Thyroid gland (tissue), 4 donors: ENCODE results near the gene CTNNBL1. TPM values are rescaled to one million over a fixed set of nuclear protein-coding genes. Genes with fewer than 3 reads are reported as not detected.
"Not testable (repeated sequence)": the region's sequence is repeated elsewhere in the genome, so short reads cannot be mapped to it uniquely, and the experiment has no call there.

Experiments used
- DNase-seq, 2 donors: peaks; one replicate each; pipeline ENCODE4 v3.0.0-alpha.2; 2019
- H3K27ac ChIP-seq, 3 donors: fragments of 200-600 bp; sonication (generic); 1 replicate in 2 of 3; 2 replicates in 1 of 3; pipeline ENCODE4 v1.5.1; 2016 to 2019; ENCODE audit warnings: mild to moderate bottlenecking in 1 of 3, moderate library complexity in 1 of 3
- H3K27me3 ChIP-seq: fragments of 200-600 bp; sonication (generic); one replicate; pipeline ENCODE4 v1.5.1; 2019
- H3K36me3 ChIP-seq, 2 donors: fragments of 200-600 bp; sonication (generic); one replicate each; pipeline ENCODE4 v1.5.1; 2016 to 2019
- H3K4me1 ChIP-seq, 2 donors: fragments of 200-600 bp; sonication (generic); one replicate each; pipeline ENCODE4 v1.5.1; 2017 to 2019
- H3K4me3 ChIP-seq, 3 donors: fragments of 200-600 bp; sonication (generic); replicated peaks in 1 of 3; 1 replicate in 2 of 3; 2 replicates in 1 of 3; pipeline ENCODE4 v1.5.1; 2016; ENCODE audit warnings: mild to moderate bottlenecking in 1 of 3
- H3K9me3 ChIP-seq: fragments of 200-600 bp; sonication (generic); one replicate; pipeline ENCODE4 v1.5.1; 2017
- POLR2A ChIP-seq, 2 donors: fragments of 450-650 bp; IDR thresholded peaks; one replicate each; pipeline ENCODE4 v1.6.1; 2017; ENCODE audit warnings: antibody characterized with exemption in 2 of 2, mild to moderate bottlenecking in 2 of 2, moderate library complexity in 1 of 2
- WGBS, 2 donors: methylation state at CpG; one replicate each; pipeline ENCODE4 v1.1.5; 2017; 5-methylcytosine and 5-hydroxymethylcytosine counted together
- intact Hi-C: fragments of 100-400 bp; cut with DNase I; formaldehyde crosslinking; loops from one replicate; pipeline ENCODE4 v1.15.1; 2023
- total RNA-seq, 4 donors: library from RNA; depleted of rRNA; stranded (reverse); fragments of >200 nt; gene quantifications; one replicate each; pipeline ENCODE4 v1.2.3, GENCODE V29; 2016
- TF ChIP-seq, protein P1 (sequence below), 6 experiments: fragments of 200-600 bp in 3 of 6; fragments of 450-650 bp in 3 of 6; sonication (generic) in 3 of 6; IDR thresholded peaks; one replicate each; pipeline ENCODE4 v1.5.1; 2016 to 2019; ENCODE audit warnings: antibody characterized with exemption in 6 of 6, mild to moderate bottlenecking in 2 of 6, inconsistent platforms in 1 of 6, moderate library complexity in 1 of 6

Gene CTNNBL1
- total RNA-seq, 4 donors from 2014 or later, result 22.3 to 31.2 (median 24.6) TPM

DNA sequence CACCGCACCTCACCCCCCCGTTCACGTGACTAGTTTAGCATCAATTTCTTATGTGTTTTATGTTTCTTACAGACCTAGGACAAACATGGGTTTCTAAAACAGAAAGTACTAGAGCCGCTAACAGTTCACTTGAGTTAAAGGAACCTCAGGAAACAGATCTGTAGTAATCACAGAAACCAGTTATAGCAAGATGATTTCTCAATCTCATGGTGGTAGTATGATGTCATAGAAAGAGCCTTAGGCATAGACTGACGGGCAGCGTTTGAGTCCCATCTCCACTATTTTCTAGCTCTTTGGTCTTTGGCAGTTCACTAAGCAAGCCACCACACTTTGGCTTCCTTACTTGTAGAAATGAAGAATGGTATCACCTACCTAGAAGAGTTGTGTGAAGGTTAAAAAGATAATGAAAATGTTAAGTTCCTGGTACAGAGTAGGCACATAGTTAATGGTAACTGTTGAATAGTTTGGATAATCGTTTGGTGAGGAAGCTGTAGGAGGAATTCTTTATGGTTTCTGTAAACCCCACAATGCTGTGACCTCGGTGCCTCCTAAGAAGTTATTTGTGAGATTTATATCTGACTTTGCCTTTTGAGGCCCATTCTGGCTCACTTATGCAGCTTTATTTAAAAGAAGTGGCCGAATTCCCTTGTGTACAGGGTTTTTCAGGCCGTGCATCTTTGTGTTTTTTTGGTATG is 21.3 kb downstream of the CTNNBL1 start:
- intact Hi-C loops, result no loop called here
- H3K27me3 ChIP-seq, result no peaks in the 10 kb centered on the region
- DNase-seq, result no peak
- WGBS, 2 donors, result 84 to 87% methylated on average over 10 of the region's 10 CpGs
- H3K4me3 ChIP-seq, result no peak overlapping the region
- no peak overlapping the region for H3K27ac ChIP-seq
- no peaks in the 10 kb centered on the region for H3K36me3 ChIP-seq
- TF ChIP-seq POLR2A (IDR thresholded peaks at IDR 0.05), result no peak
- TF ChIP-seq, protein P1, sequence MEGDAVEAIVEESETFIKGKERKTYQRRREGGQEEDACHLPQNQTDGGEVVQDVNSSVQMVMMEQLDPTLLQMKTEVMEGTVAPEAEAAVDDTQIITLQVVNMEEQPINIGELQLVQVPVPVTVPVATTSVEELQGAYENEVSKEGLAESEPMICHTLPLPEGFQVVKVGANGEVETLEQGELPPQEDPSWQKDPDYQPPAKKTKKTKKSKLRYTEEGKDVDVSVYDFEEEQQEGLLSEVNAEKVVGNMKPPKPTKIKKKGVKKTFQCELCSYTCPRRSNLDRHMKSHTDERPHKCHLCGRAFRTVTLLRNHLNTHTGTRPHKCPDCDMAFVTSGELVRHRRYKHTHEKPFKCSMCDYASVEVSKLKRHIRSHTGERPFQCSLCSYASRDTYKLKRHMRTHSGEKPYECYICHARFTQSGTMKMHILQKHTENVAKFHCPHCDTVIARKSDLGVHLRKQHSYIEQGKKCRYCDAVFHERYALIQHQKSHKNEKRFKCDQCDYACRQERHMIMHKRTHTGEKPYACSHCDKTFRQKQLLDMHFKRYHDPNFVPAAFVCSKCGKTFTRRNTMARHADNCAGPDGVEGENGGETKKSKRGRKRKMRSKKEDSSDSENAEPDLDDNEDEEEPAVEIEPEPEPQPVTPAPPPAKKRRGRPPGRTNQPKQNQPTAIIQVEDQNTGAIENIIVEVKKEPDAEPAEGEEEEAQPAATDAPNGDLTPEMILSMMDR (IDR thresholded peaks at IDR 0.05), result no peak
- peaks cover 8 to 12% of the 10 kb centered on the region in 2 donors for H3K4me1 ChIP-seq
- no peaks in the 10 kb centered on the region for H3K9me3 ChIP-seq

DNA sequence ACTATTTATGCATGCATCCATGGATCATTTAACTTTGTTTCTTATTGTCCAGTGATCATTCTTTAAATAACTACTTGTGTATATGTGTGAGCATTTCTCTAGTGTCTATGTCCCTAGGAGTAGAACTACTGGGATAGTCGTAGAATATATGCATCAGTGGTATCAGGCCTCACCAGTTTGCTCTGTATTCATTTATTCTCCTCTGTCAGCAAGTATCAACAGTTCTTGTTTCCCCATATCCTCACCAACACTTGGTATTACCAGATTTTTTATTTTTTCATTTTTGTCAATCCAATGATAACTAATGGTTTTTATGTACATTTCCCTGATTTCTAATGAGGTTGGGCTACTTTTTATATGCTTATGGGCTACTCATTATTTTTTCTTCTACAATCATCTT is 27.9 kb downstream of the CTNNBL1 start:
- DNase-seq, result no peak
- intact Hi-C loops, result no loop called here
- H3K36me3 ChIP-seq, result no peaks in the 10 kb centered on the region

DNA sequence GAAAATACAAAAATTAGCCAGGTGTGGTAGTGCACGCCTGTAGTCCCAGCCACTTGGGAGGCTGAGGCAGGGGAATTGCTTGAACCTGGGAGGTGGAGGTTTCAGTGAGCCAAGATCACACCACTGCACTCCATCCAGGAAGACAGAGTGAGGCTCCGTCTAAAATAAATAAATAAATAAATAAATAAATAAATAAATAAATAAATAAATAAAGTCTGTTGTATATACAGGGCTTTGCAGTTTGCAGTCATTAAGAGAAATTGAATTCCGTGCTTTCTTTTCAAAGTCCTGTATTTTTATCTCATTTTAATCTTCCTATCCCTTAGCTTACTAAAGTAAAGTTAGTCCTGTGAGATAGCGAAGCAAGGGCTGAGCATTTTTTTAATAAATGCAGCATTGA is 28.5 kb downstream of the CTNNBL1 start:
- WGBS, 2 donors, result 93 to 97% methylated on average over 4 of the region's 4 CpGs
- H3K36me3 ChIP-seq, H3K27ac ChIP-seq, H3K27me3 ChIP-seq, H3K4me1 ChIP-seq, DNase-seq, intact Hi-C loops, H3K9me3 ChIP-seq, H3K4me3 ChIP-seq: not testable (repeated sequence)

More for the DNA sequence above, 27.9 kb downstream of the CTNNBL1 start:
- no peak overlapping the region for H3K4me3 ChIP-seq
- WGBS, 2 donors, result 96 to 100% methylated on average over 1 of the region's 1 CpG
- TF ChIP-seq POLR2A (IDR thresholded peaks at IDR 0.05), result no peak
- TF ChIP-seq, protein P1 (IDR thresholded peaks at IDR 0.05), result no peak
- H3K27me3 ChIP-seq, result no peaks in the 10 kb centered on the region
- H3K9me3 ChIP-seq, result no peaks in the 10 kb centered on the region
- H3K4me1 ChIP-seq, result no peaks in the 10 kb centered on the region
- no peak overlapping the region for H3K27ac ChIP-seq

DNA sequence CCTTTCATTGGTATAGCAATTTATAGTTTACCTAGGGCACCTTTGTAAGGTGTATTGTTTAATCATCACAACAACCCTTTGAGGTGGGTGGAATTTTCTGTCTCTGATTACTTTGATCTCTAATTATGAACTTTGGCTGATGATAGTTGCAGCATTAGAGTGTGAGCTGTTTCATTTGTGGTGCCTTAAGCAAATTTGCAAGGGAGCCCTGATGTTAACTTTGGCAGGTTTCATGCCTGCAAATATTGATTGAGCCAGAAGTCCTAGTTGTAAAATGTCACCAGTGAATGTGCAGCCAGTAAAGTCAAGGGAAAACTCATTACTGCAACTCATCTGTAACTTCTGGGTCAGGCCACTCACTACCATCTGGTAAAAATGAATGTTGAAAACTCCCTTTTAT is 29.8 kb downstream of the CTNNBL1 start:
- Histone ChIP-seq H3K4me1 (peaks cover 0 to 7% of the 10 kb centered on the region in 2 donors), H3K36me3 (no peaks in the 10 kb centered on the region), H3K9me3 (no peaks in the 10 kb centered on the region), H3K27ac (no peak overlapping the region), H3K27me3 (no peaks in the 10 kb centered on the region), H3K4me3 (no peak overlapping the region)
- no peak for DNase-seq
- intact Hi-C loops, result no loop called here
- no peak for TF ChIP-seq POLR2A (IDR thresholded peaks at IDR 0.05)
- TF ChIP-seq, protein P1 (IDR thresholded peaks at IDR 0.05), result no peak

DNA sequence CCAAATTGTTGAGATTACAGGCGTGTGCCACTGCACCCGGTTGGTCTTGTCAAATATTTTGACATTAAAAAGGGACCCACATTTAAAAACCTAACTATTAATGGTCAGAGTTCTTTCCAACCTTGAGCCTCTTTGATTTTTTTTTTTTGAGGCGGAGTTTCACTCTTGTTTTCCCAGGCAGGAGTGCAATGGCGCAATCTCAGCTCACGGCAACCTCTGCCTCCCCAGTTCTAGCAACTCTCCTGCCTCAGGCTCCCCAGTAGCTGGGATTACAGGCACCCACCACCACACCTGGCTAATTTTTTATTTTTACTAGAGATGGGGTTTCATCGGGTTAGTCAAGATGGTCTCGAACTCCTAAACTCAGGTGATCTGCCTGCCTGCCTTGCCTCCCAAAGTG is 31.3 kb downstream of the CTNNBL1 start:
- intact Hi-C loops, result no loop called here
- Histone ChIP-seq H3K27ac (no peak overlapping the region), H3K4me3 (no peak overlapping the region), H3K9me3 (no peaks in the 10 kb centered on the region), H3K4me1 (peaks cover 0 to 7% of the 10 kb centered on the region in 2 donors), H3K36me3 (no peaks in the 10 kb centered on the region), H3K27me3 (no peaks in the 10 kb centered on the region)
- 96 to 97% methylated on average over 7 of the region's 7 CpGs for WGBS, 2 donors
- no peak for DNase-seq
- TF ChIP-seq POLR2A (IDR thresholded peaks at IDR 0.05), result no peak
- TF ChIP-seq, protein P1 (IDR thresholded peaks at IDR 0.05), result no peak
